Body of pancreas (tissue), 4 donors: ENCODE measurements around the gene ETS1. TPM values are rescaled to one million over a fixed set of nuclear protein-coding genes. Genes with fewer than 3 reads are reported as not detected.

Source experiments
- ATAC-seq: fragments of 150-250 bp; one replicate; pipeline ENCODE4 v1.9.1; 2016
- DNase-seq, 4 donors: peaks; one replicate each; pipeline ENCODE4 v3.0.0-alpha.2; 2019
- H3K27ac ChIP-seq, 4 donors: fragments of 200-600 bp; sonication (generic); 1 replicate in 3 of 4; 2 replicates in 1 of 4; pipeline versions ENCODE4 v1.5.1 to v1.6.1; 2016 to 2019; ENCODE audit warnings: mild to moderate bottlenecking in 1 of 4, mixed read lengths in 1 of 4, moderate library complexity in 1 of 4
- H3K27me3 ChIP-seq, 2 donors: fragments of 200-600 bp; sonication (generic); one replicate each; pipeline ENCODE4 v1.6.0; 2016; ENCODE audit warnings: mild to moderate bottlenecking in 1 of 2
- H3K36me3 ChIP-seq, 2 donors: fragments of 200-600 bp; sonication (generic); replicated peaks in 1 of 2; 2 replicates each; pipeline ENCODE4 v1.5.1; 2016; ENCODE audit warnings: low read depth in 2 of 2; ENCODE audit not compliant: insufficient read depth in 1 of 2
- H3K4me1 ChIP-seq: fragments of 200-600 bp; sonication (generic); one replicate; pipeline ENCODE4 v1.6.0; 2016
- H3K4me3 ChIP-seq, 2 donors: fragments of 200-600 bp; sonication (generic); 1 replicate in 1 of 2; 2 replicates in 1 of 2; pipeline ENCODE4 v1.5.1; 2016 to 2019
- H3K9me3 ChIP-seq, 3 donors: fragments of 200-600 bp; sonication (generic); 1 replicate in 2 of 3; 2 replicates in 1 of 3; pipeline ENCODE4 v1.5.1; 2016
- CTCF ChIP-seq, 7 experiments: fragments of 450-650 bp in 4 of 7; fragments of 200-600 bp in 3 of 7; sonication (generic) in 3 of 7; IDR thresholded peaks; one replicate each; pipeline ENCODE4 v1.5.1; 2016 to 2019; ENCODE audit warnings: antibody characterized with exemption in 7 of 7
- POLR2A ChIP-seq, 3 donors: fragments of 450-650 bp; IDR thresholded peaks; one replicate each; pipeline ENCODE4 v1.6.1; 2016; ENCODE audit warnings: antibody characterized with exemption in 3 of 3, mild to moderate bottlenecking in 2 of 3
- WGBS, 2 donors: methylation state at CpG; one replicate each; pipeline ENCODE4 v1.1.5; 2017; 5-methylcytosine and 5-hydroxymethylcytosine counted together
- intact Hi-C: fragments of 100-400 bp; cut with DNase I; formaldehyde crosslinking; loops from one replicate; pipeline ENCODE4 v1.15.1; 2023
- total RNA-seq, 2 donors: library from RNA; depleted of rRNA; stranded (reverse); fragments of >200 nt; gene quantifications; one replicate each; pipeline ENCODE4 v1.1.0, GENCODE V29; 2016

Gene ETS1
- total RNA-seq, 2 donors from 2014 or later: 20.0 to 22.7 TPM

GRCh38 chr11:128519338-128519737 lies 68.0 kb downstream of the ETS1 start:
- ATAC-seq (no peak), DNase-seq (no peak)
- H3K27me3 ChIP-seq: no peaks in the 10 kb centered on the region
- H3K9me3 ChIP-seq: no peaks in the 10 kb centered on the region
- WGBS, 2 donors: 24 to 29% methylated on average over 4 of the region's 4 CpGs
- peaks cover 85% of the 10 kb centered on the region for H3K4me1 ChIP-seq
- H3K27ac ChIP-seq: peak overlapping the region in 2 of 4 donors; percentile 30 to 41
- no peak overlapping the region for H3K4me3 ChIP-seq
- TF ChIP-seq CTCF (IDR thresholded peaks at IDR 0.05) (no peak), POLR2A (IDR thresholded peaks at IDR 0.05) (no peak)
- H3K36me3 ChIP-seq: no peaks in the 10 kb centered on the region
- intact Hi-C loops: no loop called here

- H3K4me1 ChIP-seq: peaks cover 79% of the 10 kb centered on the region
Observed at GRCh38 chr11:128518493-128519207, 68.7 kb downstream of the ETS1 start.

GRCh38 chr11:128517451-128518230 lies 69.7 kb downstream of the ETS1 start:
- Histone ChIP-seq H3K27ac (peak overlapping the region in 3 of 4 donors; percentile 30 to 68 (median 41)), H3K9me3 (no peaks in the 10 kb centered on the region), H3K4me3 (no peak overlapping the region), H3K4me1 (peaks cover 69% of the 10 kb centered on the region), H3K36me3 (no peaks in the 10 kb centered on the region), H3K27me3 (no peaks in the 10 kb centered on the region)
- DNase-seq (no peak), ATAC-seq (no peak)
- TF ChIP-seq CTCF (IDR thresholded peaks at IDR 0.05) (no peak), POLR2A (IDR thresholded peaks at IDR 0.05) (no peak)
- WGBS, 2 donors: 51 to 59% methylated on average over 5 of the region's 5 CpGs
- intact Hi-C loops: no loop called here

More at GRCh38 chr11:128518493-128519207, 68.7 kb downstream of the ETS1 start:
- DNase-seq: peak in 1 of 4 donors; percentile 56
- ATAC-seq: no peak
- TF ChIP-seq CTCF (IDR thresholded peaks at IDR 0.05) (no peak), POLR2A (IDR thresholded peaks at IDR 0.05) (no peak)
- Histone ChIP-seq H3K36me3 (no peaks in the 10 kb centered on the region), H3K9me3 (no peaks in the 10 kb centered on the region), H3K27ac (peak overlapping the region in 3 of 4 donors; percentile 30 to 68 (median 41)), H3K27me3 (no peaks in the 10 kb centered on the region), H3K4me3 (no peak overlapping the region)
- intact Hi-C loops: no loop called here
- WGBS, 2 donors: 43 to 45% methylated on average over 7 of the region's 7 CpGs

- Histone ChIP-seq H3K36me3 (no peaks in the 10 kb centered on the region), H3K4me3 (no peak overlapping the region), H3K27ac (peak overlapping the region in 3 of 4 donors; percentile 30 to 68 (median 57)), H3K9me3 (no peaks in the 10 kb centered on the region), H3K27me3 (no peaks in the 10 kb centered on the region), H3K4me1 (peaks cover 69% of the 10 kb centered on the region)
- 27 to 37% methylated on average over 4 of the region's 4 CpGs for WGBS, 2 donors
- no peak for TF ChIP-seq POLR2A (IDR thresholded peaks at IDR 0.05)
- TF ChIP-seq CTCF (IDR thresholded peaks at IDR 0.05): no peak
- intact Hi-C loops: no loop called here
- no peak for DNase-seq
- no peak for ATAC-seq
Observed at GRCh38 chr11:128516886-128517285, 70.5 kb downstream of the ETS1 start.
